Upper lobe of left lung (tissue), 4 donors: ENCODE measurements around the gene ZC3H4.

Source experiments
- EP300 ChIP-seq, 4 donors: sonication (generic); formaldehyde crosslinking; IDR thresholded peaks; one replicate each; pipeline ENCODE4 v1.5.1; 2017; ENCODE audit warnings: antibody characterized with exemption in 4 of 4, control low read depth in 2 of 4
- POLR2AphosphoS5 ChIP-seq, 2 donors: sonication (generic); formaldehyde crosslinking; IDR thresholded peaks; one replicate each; pipeline ENCODE4 v1.5.1; 2017; ENCODE audit warnings: antibody characterized with exemption in 2 of 2
- TF ChIP-seq, protein P1 (sequence below), 6 experiments: fragments of 450-650 bp in 4 of 6; fragments of 200-600 bp in 2 of 6; sonication (generic) in 2 of 6; IDR thresholded peaks; one replicate each; pipeline ENCODE4 v1.5.1; 2016 to 2019; ENCODE audit warnings: antibody characterized with exemption in 6 of 6

DNA sequence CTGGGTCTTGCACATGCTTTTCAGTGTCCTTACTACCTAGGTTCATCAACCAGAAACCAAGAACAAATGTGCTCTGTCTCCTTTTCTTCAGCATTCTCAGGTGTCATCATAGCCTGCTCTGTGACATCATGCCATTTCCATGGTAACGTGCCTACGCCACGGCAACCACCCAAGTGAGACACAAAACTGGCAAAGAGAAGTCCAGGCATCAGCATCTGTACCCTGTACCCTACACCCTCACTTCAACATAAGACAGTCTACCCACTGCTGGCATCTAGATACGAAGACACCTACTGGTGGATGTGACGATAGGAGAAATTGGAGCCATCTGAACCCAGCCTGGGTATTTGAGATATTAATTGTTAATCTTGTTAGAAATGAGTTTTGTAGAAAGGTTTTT, 13.3 kb downstream of the ZC3H4 start:
- TF ChIP-seq, protein P1, sequence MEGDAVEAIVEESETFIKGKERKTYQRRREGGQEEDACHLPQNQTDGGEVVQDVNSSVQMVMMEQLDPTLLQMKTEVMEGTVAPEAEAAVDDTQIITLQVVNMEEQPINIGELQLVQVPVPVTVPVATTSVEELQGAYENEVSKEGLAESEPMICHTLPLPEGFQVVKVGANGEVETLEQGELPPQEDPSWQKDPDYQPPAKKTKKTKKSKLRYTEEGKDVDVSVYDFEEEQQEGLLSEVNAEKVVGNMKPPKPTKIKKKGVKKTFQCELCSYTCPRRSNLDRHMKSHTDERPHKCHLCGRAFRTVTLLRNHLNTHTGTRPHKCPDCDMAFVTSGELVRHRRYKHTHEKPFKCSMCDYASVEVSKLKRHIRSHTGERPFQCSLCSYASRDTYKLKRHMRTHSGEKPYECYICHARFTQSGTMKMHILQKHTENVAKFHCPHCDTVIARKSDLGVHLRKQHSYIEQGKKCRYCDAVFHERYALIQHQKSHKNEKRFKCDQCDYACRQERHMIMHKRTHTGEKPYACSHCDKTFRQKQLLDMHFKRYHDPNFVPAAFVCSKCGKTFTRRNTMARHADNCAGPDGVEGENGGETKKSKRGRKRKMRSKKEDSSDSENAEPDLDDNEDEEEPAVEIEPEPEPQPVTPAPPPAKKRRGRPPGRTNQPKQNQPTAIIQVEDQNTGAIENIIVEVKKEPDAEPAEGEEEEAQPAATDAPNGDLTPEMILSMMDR (IDR thresholded peaks at IDR 0.05) = no peak
- TF ChIP-seq POLR2AphosphoS5 (IDR thresholded peaks at IDR 0.05) (no peak), EP300 (IDR thresholded peaks at IDR 0.05) (no peak)
